ENCODE data around the gene ITPKA.

- TF ChIP-seq CTCF (IDR thresholded peaks at IDR 0.05): no peak
- no peak for TF ChIP-seq POLR2A (IDR thresholded peaks at IDR 0.05)
Measured at GRCh38 chr15:41501191-41501917, 7.7 kb downstream of the ITPKA start.

Data from upper lobe of left lung (tissue), 4 donors.